Activated T-cell treated with anti-CD3 and anti-CD28 coated beads, Interleukin-2, amount 50 U/mL, for 4 hours (primary cell): ENCODE results near the gene KIAA1958. TPM values are rescaled to one million over a fixed set of nuclear protein-coding genes. Genes with fewer than 3 reads are reported as not detected.
"Not testable (repeated sequence)": the region's sequence is repeated elsewhere in the genome, so short reads cannot be mapped to it uniquely, and the experiment has no call there.

Experiments
- ATAC-seq, 2 donors: fragments of 200-7000 bp; cut with Tn5 transposase; one replicate each; pipeline ENCODE4 v1.10.0; 2021
- DNase-seq: peaks from one replicate; pipeline ENCODE4 v3.0.0-alpha.2; 2020
- H3K27me3 Mint-ChIP-seq: one replicate; pipeline ENCODE4 v1.8.0; 2021; ENCODE audit warnings: low read depth, mixed read lengths
- H3K36me3 Mint-ChIP-seq: one replicate; pipeline ENCODE4 v1.8.0; 2022; ENCODE audit warnings: mixed read lengths; ENCODE audit not compliant: insufficient read depth
- H3K4me1 Mint-ChIP-seq: one replicate; pipeline ENCODE4 v1.8.0; 2021; ENCODE audit warnings: low read depth, mixed read lengths
- H3K4me3 Mint-ChIP-seq: one replicate; pipeline ENCODE4 v1.8.0; 2021; ENCODE audit warnings: mild to moderate bottlenecking, moderate library complexity, mixed read lengths
- H3K9me3 Mint-ChIP-seq: one replicate; pipeline ENCODE4 v1.8.0; 2021; ENCODE audit warnings: mixed read lengths
- total RNA-seq, 3 donors: library from RNA; stranded (reverse); gene quantifications; one replicate each; pipeline ENCODE4 v1.2.1, GENCODE V29; 2021

KIAA1958 gene
- total RNA-seq, 3 donors from 2014 or later, result 4.7 to 6.9 (median 6.7) TPM

DNA sequence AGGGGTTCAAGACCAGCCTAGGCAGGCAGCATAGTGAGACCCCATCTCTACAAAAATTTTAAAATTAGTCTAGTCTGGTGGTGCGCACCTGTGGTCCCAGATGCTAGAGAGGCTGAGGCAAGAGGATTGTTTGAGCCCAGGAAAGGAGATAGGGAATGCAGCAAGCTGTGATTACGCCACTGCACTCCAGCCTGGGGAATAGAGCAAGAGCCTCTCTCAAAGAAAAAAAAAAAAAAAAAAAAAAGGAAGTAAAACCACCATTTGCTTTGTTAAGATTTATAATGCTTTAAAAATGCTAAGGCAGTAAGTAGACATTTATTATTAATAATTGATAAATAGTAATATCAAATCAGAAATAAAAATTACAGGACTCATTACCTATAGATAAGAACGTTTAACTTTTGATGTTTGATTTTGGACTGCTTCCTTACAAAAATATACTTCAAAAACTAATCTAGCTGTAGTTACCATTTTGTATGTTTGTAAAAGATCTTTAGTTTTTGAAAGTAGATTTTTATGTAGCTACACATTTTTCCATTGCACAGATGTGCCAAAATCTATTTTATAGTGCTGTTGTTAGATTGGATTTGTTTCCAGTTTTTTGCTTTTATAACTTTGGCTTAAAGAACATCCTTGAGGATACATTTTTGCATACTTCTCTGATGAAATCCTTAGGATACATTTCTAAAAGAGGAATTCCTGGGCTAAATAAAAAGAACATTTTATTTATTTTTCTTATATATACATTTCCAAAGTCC, 144.9 kb downstream of the KIAA1958 start:
- Mint-ChIP-seq H3K4me1 (no peaks in the 10 kb centered on the region), H3K9me3 (no peaks in the 10 kb centered on the region), H3K4me3 (no peak overlapping the region), H3K27me3 (peaks cover under 1% of the 10 kb centered on the region), H3K36me3 (no peaks in the 10 kb centered on the region)
- DNase-seq (no peak), ATAC-seq (no peak)

DNA sequence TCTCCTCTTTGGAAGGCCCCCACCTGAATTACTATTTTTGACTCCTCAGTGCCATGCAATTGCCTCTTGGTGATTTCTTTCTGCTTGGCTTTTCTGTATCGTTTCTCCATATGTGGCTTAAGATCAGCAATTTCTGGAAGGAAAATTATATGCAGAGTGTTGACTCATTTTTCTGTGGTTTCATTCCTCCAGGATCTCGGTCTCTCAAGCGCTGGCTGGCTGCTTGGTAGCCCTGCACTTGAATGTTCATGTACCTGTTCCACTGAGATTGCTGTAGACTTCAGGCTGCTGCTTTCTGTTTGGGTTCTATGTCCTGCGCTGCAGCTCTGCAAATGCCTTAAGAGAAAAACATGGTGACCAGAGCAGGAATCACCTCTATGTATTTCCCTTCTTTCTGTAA, 153.7 kb downstream of the KIAA1958 start:
- no peak for DNase-seq
- peaks cover 17% of the 10 kb centered on the region for H3K36me3 Mint-ChIP-seq
- peaks cover 7% of the 10 kb centered on the region for H3K27me3 Mint-ChIP-seq
- ATAC-seq, result no peak
- no peaks in the 10 kb centered on the region for H3K4me1 Mint-ChIP-seq
- H3K4me3 Mint-ChIP-seq, result no peak overlapping the region
- peaks cover 19% of the 10 kb centered on the region for H3K9me3 Mint-ChIP-seq

DNA sequence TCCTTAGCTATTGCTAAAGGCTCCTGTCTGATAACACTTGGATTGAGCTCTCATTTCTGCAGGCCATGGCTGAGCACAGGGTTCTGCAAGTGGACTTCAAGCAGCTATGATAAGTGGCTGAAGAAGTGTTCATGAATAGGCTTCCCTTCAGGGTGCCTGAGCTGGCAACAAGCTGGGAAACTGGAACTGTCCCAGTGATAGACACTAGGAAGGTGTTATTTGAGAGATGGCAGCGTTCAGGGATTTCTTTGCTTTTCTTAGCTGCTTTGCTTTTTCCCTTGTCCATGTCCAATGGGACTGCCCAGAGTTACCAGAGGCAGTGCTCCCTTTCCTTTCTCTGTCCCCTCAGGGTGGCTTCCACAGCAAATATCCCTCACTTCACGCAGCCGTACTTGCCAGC, 155.5 kb downstream of the KIAA1958 start:
- Mint-ChIP-seq H3K9me3 (peaks cover 25% of the 10 kb centered on the region), H3K4me3 (no peak overlapping the region), H3K27me3 (peaks cover 5% of the 10 kb centered on the region), H3K36me3 (peaks cover 30% of the 10 kb centered on the region), H3K4me1 (no peaks in the 10 kb centered on the region)
- no peak for DNase-seq
- ATAC-seq, result no peak

DNA sequence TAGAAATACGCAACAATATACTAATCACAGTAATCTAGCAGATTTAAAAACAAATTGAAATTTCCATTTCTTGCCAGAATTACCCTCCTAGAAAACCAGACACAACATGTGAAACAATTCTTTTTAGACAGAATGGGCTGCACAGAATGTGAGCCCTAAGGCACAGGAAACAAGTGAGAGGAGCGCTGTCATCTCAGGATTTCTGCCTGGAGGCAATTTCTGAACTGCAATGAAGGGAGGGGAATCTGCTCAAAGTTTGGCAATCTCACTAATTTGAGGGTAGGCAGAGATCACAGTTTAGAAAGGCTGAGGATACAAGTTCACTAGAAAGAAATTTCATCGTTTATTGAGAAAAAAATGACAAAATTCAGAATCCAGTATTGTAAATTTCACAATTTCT, 161.0 kb downstream of the KIAA1958 start:
- Mint-ChIP-seq H3K4me1 (no peaks in the 10 kb centered on the region), H3K4me3 (no peak overlapping the region), H3K9me3 (peaks cover 35% of the 10 kb centered on the region), H3K36me3 (peaks cover 30% of the 10 kb centered on the region), H3K27me3 (peaks cover 1% of the 10 kb centered on the region)
- ATAC-seq (no peak), DNase-seq (no peak)

DNA sequence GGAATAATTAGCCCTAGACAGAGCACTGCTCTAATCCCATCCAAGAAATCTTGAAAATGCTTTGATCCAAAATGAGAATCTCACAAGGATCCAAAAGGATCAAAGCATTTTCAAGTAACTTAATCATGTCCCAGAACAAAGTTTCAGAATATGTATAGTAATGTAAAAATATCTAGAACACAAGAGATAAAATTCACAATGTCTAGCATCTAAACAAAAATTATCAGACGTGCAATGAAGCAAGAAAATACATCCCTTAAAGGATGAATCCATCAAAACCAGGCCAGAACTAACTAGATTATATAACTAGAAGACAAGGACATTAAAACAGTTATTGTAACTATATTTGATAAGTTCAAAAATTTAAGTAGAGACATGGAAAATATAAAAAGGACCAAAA, 162.0 kb downstream of the KIAA1958 start:
- Mint-ChIP-seq H3K9me3 (peaks cover 35% of the 10 kb centered on the region), H3K27me3 (peaks cover 1% of the 10 kb centered on the region), H3K36me3 (peaks cover 27% of the 10 kb centered on the region), H3K4me1 (no peaks in the 10 kb centered on the region), H3K4me3 (no peak overlapping the region)
- DNase-seq (no peak), ATAC-seq (no peak)

DNA sequence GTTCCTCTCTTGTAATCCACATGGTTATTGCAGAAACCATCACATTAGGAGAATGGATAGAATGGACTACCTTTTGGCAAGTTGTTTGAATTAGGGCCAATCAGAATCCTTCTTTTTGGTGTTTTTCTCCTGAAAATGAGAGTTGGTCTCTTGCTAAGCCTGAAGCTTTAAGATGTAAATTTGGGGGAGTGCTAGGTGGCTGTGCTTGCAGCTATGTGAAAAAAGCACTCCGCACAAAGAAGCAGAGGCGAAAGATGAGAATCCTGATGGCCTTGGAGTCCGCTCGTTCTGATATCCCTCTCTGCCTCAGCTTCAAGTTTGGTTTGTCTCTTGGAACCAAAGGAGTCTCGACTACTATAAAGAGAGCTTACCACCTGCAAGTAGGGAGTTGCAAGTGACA, 167.7 kb downstream of the KIAA1958 start:
- Mint-ChIP-seq H3K27me3 (no peaks in the 10 kb centered on the region), H3K4me3 (no peak overlapping the region), H3K4me1 (no peaks in the 10 kb centered on the region), H3K36me3 (no peaks in the 10 kb centered on the region), H3K9me3 (peaks cover 12% of the 10 kb centered on the region)
- ATAC-seq, result no peak
- no peak for DNase-seq

DNA sequence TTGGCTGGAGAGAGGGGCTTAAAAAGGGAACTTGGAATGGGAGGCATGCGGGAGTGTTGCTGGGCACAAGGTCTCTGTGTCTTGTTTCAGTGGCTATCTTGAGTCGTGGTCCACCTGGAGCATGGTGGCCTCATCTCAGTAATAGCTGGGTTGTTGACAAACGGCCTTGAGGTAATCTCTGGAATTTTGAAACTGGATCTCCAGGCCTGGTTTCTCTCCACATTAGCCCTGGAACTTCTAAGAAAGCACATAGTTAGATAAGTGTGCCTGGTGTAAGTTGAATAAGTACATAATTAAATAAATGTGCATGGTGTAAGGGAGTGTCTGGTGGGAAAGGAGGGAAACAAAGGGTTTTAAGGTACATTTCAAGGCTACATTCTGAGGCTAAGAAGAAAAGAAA, 169.0 kb downstream of the KIAA1958 start:
- ATAC-seq, result no peak
- Mint-ChIP-seq H3K4me1 (no peaks in the 10 kb centered on the region), H3K27me3 (no peaks in the 10 kb centered on the region), H3K9me3 (peaks cover 1% of the 10 kb centered on the region), H3K36me3 (peaks cover 3% of the 10 kb centered on the region), H3K4me3 (no peak overlapping the region)
- no peak for DNase-seq

DNA sequence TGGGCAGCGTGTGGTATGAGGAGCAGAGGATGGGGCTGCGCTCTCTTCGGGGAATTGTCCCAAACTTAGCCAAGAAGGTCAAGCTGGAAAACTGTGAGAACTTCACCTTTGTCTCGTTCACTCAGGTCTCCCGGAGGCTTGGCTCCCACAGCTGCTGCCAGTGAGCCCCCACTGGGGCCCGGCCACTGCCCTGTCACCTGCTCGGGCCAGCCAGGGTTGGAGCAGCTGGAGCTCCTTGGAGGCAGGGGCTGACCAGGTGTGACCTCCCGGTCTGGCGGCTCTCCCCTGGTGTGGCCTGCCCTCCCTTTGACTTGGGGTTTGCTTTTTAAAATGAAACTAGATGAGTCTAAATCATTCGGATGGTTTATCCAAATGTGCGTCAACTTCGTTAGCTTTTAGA, 173.3 kb downstream of the KIAA1958 start:
- no peak for ATAC-seq
- Mint-ChIP-seq H3K4me1 (no peaks in the 10 kb centered on the region), H3K9me3 (no peaks in the 10 kb centered on the region), H3K36me3 (peaks cover 3% of the 10 kb centered on the region), H3K4me3 (no peak overlapping the region), H3K27me3 (no peaks in the 10 kb centered on the region)
- DNase-seq, result no peak

DNA sequence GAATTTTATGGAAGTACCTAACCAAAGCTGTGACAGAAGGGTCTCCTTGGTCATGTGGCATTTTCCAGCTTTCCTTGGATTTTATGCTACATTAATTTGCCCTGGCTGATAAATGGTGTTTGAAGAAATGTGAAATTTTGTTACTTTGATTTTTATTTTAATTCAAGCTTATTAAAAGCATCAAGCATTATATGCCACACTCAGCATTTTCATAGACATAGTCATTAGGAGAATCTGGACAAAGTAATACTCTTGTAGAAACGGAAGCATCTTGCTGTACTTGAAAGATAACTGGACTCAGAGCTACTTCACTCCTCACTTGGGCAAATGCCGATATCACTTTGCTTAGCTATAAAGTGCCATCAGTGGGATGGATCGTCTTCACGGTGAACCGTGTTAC, 177.1 kb downstream of the KIAA1958 start:
- DNase-seq (no peak), ATAC-seq (no peak)
- Mint-ChIP-seq H3K4me1 (no peaks in the 10 kb centered on the region), H3K9me3 (no peaks in the 10 kb centered on the region), H3K4me3 (no peak overlapping the region), H3K36me3 (peaks cover 3% of the 10 kb centered on the region), H3K27me3 (no peaks in the 10 kb centered on the region)

DNA sequence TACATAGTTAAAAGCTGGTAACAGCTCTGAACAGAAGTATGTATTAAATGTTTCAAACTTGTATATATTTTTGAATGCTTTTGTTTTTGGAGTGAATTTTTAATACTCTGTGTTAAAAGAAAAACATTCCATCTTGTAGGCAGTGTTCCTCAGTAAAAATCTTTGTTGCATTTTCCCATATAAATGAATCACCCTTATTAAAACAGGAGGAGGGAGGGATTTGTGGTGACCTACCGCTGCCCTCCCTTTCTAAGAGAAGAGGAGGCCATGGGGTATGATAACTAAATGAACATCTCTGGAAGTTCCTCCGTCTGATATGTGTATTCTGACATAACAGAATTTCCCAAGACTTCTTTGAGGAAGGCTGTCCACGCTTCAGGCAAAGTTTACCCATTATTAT, 177.9 kb downstream of the KIAA1958 start:
- H3K27me3 Mint-ChIP-seq, result no peaks in the 10 kb centered on the region
- H3K36me3 Mint-ChIP-seq, result peaks cover 3% of the 10 kb centered on the region
- H3K4me3 Mint-ChIP-seq, result no peak overlapping the region
- no peak for DNase-seq
- ATAC-seq, result no peak
- no peaks in the 10 kb centered on the region for H3K9me3 Mint-ChIP-seq
- H3K4me1 Mint-ChIP-seq, result no peaks in the 10 kb centered on the region

DNA sequence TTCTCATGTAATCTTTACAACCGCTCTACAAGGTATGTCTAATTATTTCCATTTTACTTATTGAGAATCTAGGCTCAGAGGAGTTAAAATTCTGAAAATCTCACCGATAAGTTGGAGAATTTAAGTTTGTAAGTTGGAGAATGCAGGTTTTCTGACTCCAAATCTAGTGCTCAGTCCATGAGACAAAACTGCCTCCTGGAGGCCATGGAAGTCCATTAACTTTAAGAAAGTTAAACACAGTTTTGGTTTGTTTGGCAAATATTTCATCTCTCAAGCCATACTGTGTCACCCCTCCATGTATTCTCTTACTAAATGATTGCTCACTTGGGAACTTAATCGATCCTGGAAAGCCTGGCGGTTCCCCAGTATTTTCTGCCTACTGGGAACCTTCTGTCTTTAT, 178.7 kb downstream of the KIAA1958 start:
- no peak for ATAC-seq
- Mint-ChIP-seq H3K4me3 (no peak overlapping the region), H3K27me3 (no peaks in the 10 kb centered on the region), H3K4me1 (no peaks in the 10 kb centered on the region), H3K9me3 (no peaks in the 10 kb centered on the region), H3K36me3 (no peaks in the 10 kb centered on the region)
- DNase-seq, result no peak

DNA sequence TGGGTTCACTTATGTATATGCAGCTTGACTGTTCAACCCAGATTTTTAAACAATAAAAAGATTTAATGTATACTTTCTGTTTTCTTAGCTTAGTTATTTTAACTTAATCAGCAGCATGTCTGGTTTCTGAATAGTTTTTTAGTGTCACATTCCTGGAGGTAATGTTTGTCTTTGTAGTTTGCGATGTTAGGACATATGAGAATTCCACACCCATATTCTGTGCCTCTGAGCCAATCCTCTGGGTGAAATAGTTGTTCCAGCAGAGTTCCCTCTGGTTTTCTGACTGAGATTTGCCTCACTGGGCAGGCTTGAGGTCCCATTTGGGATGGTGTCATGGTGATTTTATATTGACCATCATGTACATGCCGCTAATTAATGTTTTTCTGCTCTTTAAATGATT, 182.7 kb downstream of the KIAA1958 start:
- Mint-ChIP-seq H3K9me3 (no peaks in the 10 kb centered on the region), H3K27me3 (no peaks in the 10 kb centered on the region), H3K4me3 (no peak overlapping the region), H3K36me3 (no peaks in the 10 kb centered on the region), H3K4me1 (no peaks in the 10 kb centered on the region)
- no peak for ATAC-seq
- DNase-seq, result no peak

DNA sequence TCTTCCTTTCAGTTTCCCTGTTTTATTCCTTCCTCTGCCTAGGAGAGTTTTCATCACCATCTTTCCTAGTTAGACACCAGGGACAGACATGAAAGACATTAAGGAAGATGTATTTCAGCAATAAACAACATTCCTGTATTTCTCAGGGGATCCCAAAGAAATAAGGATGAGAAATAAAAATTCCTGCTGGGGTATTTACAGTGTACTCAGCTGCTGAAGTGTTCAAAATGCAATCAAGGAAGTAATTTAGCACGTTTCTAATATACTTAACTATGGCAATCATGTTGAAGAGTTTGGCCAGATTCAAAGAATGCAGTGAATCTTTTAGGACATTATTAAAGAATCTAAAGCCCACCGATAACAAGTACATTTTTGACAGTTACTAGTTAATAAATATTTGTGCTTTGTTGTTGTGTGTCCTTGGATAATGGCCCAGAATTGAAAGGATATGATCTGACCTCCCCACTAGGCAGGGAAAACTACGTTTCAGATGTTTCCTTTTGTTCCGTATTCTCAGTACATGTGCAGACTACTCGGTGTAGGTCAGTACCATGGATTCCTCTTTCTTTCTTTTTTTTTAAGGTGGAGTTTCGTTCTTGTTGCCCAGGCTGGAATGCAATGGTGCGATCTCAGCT, 184.5 kb downstream of the KIAA1958 start:
- Mint-ChIP-seq H3K4me1 (no peaks in the 10 kb centered on the region), H3K36me3 (no peaks in the 10 kb centered on the region), H3K4me3 (no peak overlapping the region), H3K9me3 (no peaks in the 10 kb centered on the region), H3K27me3 (peaks cover 1% of the 10 kb centered on the region)
- DNase-seq, result no peak
- ATAC-seq, result no peak

DNA sequence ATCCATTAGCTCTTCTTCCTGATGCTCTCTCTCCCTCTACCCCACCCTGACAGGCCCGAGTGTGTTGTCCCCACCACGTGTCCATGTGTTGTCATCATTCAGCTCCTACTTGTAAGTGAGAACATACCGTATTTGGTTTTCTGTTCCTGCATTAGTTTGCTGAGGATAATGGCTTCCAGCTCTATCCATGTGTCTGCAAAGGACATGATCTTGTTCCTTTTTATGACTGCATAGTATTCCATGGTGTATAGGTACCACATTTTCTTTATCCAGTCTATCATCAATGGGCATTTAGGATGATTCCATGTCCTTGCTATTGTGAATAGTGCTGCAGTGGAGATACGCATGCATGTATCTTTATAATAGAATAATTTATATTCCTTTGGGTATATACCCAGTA, 186.6 kb downstream of the KIAA1958 start:
- not testable (repeated sequence) for H3K4me1 Mint-ChIP-seq, H3K36me3 Mint-ChIP-seq, H3K4me3 Mint-ChIP-seq, ATAC-seq, H3K27me3 Mint-ChIP-seq, H3K9me3 Mint-ChIP-seq, DNase-seq

DNA sequence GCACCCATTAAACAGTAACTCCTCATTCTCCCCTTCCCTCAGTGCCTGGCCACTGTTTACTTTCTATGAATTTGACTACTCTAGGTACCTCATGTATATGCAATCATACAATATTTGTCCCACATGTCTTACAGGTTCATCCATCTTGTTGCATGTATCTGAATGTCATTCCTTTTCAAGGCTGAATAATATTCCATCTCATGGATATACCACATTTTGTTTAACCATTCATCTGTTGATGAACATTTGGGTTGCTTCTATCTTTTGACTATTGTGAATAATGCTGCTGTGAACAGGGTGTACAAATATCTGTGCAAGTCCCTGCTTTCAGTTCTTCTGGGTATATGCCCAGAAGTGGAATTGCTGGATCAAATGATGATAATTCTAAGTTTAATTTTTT, 190.4 kb downstream of the KIAA1958 start:
- no peak for ATAC-seq
- Mint-ChIP-seq H3K4me1 (no peaks in the 10 kb centered on the region), H3K4me3 (no peak overlapping the region), H3K27me3 (peaks cover 3% of the 10 kb centered on the region), H3K9me3 (peaks cover 18% of the 10 kb centered on the region), H3K36me3 (peaks cover 3% of the 10 kb centered on the region)
- no peak for DNase-seq
